Chondrocyte (in vitro differentiated cells): ENCODE results near the gene TMPRSS9. TPM values are rescaled to one million over a fixed set of nuclear protein-coding genes. Genes with fewer than 3 reads are reported as not detected.

Experiments
- DNase-seq: peaks from one replicate; pipeline ENCODE4 v3.0.0; 2021; ENCODE audit warnings: mixed read lengths, low spot score
- H3K27ac Mint-ChIP-seq: one replicate; pipeline ENCODE4 v1.8.0; 2021; ENCODE audit warnings: mild to moderate bottlenecking, moderate library complexity, mixed read lengths; ENCODE audit not compliant: unreplicated experiment
- H3K27me3 Mint-ChIP-seq: 2 replicates; pipeline ENCODE4 v1.8.0; 2021; ENCODE audit warnings: low read depth, mixed read lengths
- H3K36me3 Mint-ChIP-seq: 2 replicates; pipeline ENCODE4 v1.8.0; 2021; ENCODE audit warnings: low read depth, mixed read lengths
- H3K4me1 Mint-ChIP-seq: 2 replicates; pipeline ENCODE4 v1.8.0; 2021; ENCODE audit warnings: low read depth, mild to moderate bottlenecking, mixed read lengths
- H3K4me3 Mint-ChIP-seq: one replicate; pipeline ENCODE4 v1.8.0; 2021; ENCODE audit warnings: mild to moderate bottlenecking, moderate library complexity, mixed read lengths; ENCODE audit not compliant: unreplicated experiment
- H3K9me3 Mint-ChIP-seq: 2 replicates; pipeline ENCODE4 v1.8.0; 2021; ENCODE audit warnings: low read depth, mixed read lengths
- CTCF ChIP-seq: fragments of 200-600 bp; sonication (generic); IDR thresholded peaks from 2 replicates; pipeline ENCODE4 v1.5.0; 2021; ENCODE audit warnings: antibody characterized with exemption, mild to moderate bottlenecking, moderate library complexity
- total RNA-seq: library from RNA; stranded (reverse); gene quantifications from 3 replicates; pipeline ENCODE4 v1.2.1, GENCODE V29; 2021

Gene TMPRSS9
- total RNA-seq, 1 donor from 2014 or later = 0.15 TPM

- TF ChIP-seq CTCF = no peak
- no peak overlapping the region for H3K4me3 Mint-ChIP-seq
- H3K4me1 Mint-ChIP-seq = peaks cover 3% of the 10 kb centered on the region
- DNase-seq = no peak
- H3K27ac Mint-ChIP-seq = no peak overlapping the region
- H3K27me3 Mint-ChIP-seq = no peaks in the 10 kb centered on the region
- peaks cover 4% of the 10 kb centered on the region for H3K36me3 Mint-ChIP-seq
- no peaks in the 10 kb centered on the region for H3K9me3 Mint-ChIP-seq
These were observed 83.2 kb downstream of the TMPRSS9 start for GRCh38 chr19:2443116-2443784.

- no peaks in the 10 kb centered on the region for H3K27me3 Mint-ChIP-seq
- peaks cover 4% of the 10 kb centered on the region for H3K36me3 Mint-ChIP-seq
- H3K4me1 Mint-ChIP-seq = peaks cover 3% of the 10 kb centered on the region
- no peak for TF ChIP-seq CTCF
- DNase-seq = no peak
- no peaks in the 10 kb centered on the region for H3K9me3 Mint-ChIP-seq
- H3K4me3 Mint-ChIP-seq = no peak overlapping the region
- no peak overlapping the region for H3K27ac Mint-ChIP-seq
These were observed 83.7 kb downstream of the TMPRSS9 start for GRCh38 chr19:2443785-2444182.

- Mint-ChIP-seq H3K27ac (no peak overlapping the region), H3K4me3 (no peak overlapping the region), H3K4me1 (peaks cover 3% of the 10 kb centered on the region), H3K9me3 (no peaks in the 10 kb centered on the region), H3K36me3 (peaks cover 4% of the 10 kb centered on the region), H3K27me3 (no peaks in the 10 kb centered on the region)
- no peak for DNase-seq
- no peak for TF ChIP-seq CTCF
These were observed 84.4 kb downstream of the TMPRSS9 start for GRCh38 chr19:2444251-2445002.

- H3K4me1 Mint-ChIP-seq = peaks cover 3% of the 10 kb centered on the region
- no peak for TF ChIP-seq CTCF
- H3K36me3 Mint-ChIP-seq = peaks cover 2% of the 10 kb centered on the region
- no peak for DNase-seq
- no peak overlapping the region for H3K4me3 Mint-ChIP-seq
- no peak overlapping the region for H3K27ac Mint-ChIP-seq
- no peaks in the 10 kb centered on the region for H3K27me3 Mint-ChIP-seq
- H3K9me3 Mint-ChIP-seq = no peaks in the 10 kb centered on the region
These were observed 86.3 kb downstream of the TMPRSS9 start for GRCh38 chr19:2446381-2446780.

GRCh38 chr19:2449019-2449418 lies 89.0 kb downstream of the TMPRSS9 start:
- Mint-ChIP-seq H3K36me3 (peaks cover 2% of the 10 kb centered on the region), H3K9me3 (no peaks in the 10 kb centered on the region), H3K27me3 (no peaks in the 10 kb centered on the region), H3K4me1 (peaks cover 3% of the 10 kb centered on the region), H3K4me3 (no peak overlapping the region), H3K27ac (no peak overlapping the region)
- no peak for DNase-seq
- no peak for TF ChIP-seq CTCF
